HG03558 (cell line): ENCODE measurements around the gene PDE9A.
"Not testable (repeated sequence)": the region's sequence is repeated elsewhere in the genome, so short reads cannot be mapped to it uniquely, and the experiment has no call there.

Source experiments
- ATAC-seq: cut with Tn5 transposase; IDR thresholded peaks from one replicate; pipeline ENCODE4 v1.9.1; 2021; ENCODE audit warnings: moderate number of reproducible peaks; ENCODE audit not compliant: unreplicated experiment; ENCODE audit errors: extremely low read depth

The PDE9A gene

GRCh38 chr21:42623694-42624093 is 29.7 kb upstream of the PDE9A start:
- ATAC-seq: no peak

DNA sequence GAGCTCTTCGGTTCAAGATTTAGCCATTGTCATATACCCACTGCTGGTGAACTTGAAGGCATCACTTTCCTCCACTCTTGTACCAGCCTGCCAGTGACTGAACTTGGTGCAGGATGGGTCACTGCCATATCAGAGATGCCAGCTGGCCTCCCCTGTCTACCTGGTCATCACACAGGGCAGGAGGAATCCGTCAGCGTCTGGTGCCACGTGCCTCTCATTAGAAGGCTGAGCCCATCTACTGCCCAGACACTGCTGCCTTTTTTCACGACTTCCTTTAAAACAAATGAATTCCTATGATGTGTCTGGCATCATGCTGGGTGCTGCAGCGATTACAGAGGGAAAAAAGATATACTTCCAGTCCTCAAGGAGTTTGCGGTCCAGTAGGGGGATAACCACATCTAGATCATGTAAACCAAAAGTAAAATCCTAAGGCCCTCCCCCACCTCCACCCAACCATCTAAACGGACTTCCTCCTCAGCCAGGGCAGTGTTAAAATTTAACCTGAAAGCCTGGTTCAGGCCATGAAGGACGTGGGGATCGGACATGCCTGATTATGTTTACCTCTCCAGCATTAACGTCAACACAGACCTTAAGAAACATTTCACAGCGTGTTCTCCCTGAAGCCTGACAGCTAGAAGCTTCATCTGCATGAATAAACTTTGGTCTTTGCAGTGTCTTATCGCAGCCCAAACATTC is 29.2 kb upstream of the PDE9A start:
- ATAC-seq: no peak

GRCh38 chr21:42624936-42625335 is 28.5 kb upstream of the PDE9A start:
- no peak for ATAC-seq

GRCh38 chr21:42626171-42626570 is 27.2 kb upstream of the PDE9A start:
- ATAC-seq: no peak

DNA sequence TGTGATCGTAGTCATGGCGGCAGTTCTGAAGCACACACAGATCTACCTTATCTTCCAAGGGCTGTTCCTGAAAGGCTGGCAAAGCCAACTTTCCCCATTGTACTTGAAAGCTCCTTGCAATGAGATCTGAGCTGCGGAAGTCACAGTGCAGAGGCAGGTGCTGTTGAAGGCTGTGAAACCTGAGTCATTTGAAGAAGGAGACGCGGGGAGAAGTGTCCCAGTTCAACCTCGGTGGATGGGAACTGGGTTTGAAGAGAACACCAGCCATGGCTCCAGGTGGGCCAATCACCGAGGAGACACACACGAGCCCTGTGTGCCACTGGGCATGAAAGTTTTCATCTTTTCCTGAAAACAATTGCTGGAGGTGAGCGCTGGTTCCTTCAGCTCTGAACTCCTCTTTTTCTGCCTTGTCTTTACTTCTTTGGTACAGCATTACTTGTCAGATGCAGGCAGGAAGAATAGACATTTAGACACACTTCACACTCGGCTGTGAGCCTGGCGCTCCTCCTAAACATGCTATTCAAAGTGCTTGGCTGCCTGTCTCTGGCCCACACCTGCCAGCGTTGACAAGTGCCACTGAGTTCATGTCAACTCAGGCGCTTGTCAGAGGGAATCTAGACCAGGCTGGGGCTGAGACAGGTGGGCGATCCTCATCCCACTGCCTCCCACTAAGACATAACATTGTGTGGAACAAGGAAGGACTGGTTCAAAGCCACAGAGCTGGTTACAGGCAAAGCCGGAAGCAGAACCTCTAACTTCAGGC is 25.7 kb upstream of the PDE9A start:
- no peak for ATAC-seq

- ATAC-seq: not testable (repeated sequence)
These were observed 24.9 kb upstream of the PDE9A start for GRCh38 chr21:42628466-42629061.

DNA sequence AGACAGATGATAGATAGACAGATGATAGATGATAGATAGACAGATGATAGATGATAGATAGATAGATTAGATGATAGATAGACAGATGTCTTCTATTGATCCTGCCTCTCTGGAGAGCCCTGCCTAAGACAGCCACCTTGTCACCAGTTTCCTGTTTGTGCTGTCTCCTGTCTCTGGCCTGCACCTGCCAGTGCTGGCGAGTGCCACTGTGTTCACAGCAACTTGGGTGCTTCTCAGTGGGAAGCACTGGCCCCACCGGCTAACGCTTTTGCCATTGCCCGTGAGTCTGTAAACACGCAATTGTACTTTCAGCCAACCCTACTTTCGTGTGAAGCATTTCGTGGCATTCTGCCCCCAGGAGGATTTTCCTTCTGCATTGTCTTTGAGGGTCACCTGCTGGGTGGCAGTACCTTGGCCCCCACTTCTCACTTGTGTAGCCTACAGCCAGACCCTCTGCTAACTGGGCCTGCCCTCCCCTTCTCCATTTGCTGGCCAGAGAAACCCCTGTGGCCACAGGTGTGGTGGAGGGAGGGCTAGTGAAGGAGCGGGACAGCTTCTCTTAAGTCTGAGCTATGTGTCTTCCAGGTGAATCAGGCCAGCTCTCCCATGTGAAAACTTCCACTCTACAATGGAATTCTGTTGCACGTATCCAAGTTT is 23.4 kb upstream of the PDE9A start:
- ATAC-seq: no peak

DNA sequence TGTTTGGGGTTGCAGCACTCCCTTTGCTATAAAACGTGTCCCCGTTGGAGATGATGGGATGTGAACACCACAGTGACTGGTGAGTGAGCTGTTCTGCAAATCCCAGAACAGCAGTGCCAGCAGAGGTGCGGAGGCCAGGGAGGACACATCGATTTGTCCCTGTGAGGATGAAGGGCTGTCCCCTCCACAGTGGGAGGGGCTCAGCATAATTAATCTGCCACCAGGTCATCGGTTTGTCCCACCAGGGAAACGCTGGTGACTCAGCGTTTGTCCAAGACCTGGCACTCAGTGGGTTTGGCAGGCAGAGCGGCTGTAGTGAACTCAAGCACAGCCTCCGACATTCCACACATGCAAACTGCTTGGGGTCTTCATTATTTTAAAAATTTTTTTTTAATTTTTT is 22.8 kb upstream of the PDE9A start:
- ATAC-seq: no peak

DNA sequence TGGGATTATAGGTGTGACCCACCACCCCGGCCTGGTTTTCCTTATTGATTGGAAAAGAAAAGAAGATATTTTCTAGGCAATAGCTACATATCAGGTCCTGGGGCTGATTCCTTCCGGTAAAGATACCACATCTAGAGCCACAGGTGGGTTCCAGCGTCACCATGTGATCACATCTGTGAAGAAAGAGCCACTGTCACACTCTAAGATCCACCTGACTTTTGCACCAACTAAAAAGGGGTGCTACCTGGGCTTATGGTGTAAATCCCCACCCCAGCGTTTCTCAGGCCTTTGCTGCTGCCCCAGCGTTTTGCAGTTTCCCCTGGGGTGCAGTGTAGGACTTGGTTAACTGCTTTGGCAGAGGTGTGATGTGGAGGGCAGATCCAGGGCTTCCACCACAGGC is 22.3 kb upstream of the PDE9A start:
- no peak for ATAC-seq

DNA sequence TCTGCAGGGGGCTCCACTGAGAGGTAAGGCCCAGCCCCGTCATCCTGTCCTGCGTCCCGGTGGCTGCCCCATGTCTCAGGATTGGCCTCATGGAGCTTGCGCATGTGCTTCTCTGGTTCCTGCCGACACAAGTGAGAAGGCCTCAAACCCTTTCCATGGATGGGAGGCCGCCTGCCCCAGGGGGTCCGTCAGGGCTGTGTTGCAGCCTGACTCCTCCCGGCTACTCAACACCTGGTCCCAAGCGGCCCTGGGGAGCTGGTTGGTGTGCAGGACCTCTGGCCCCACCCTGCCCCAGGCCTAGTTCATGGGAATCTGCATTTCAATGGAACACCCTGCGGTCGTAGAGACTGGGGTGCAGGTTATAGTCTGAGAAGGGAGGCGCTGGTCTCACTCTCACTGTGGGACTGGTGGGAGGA is 21.1 kb upstream of the PDE9A start:
- no peak for ATAC-seq

DNA sequence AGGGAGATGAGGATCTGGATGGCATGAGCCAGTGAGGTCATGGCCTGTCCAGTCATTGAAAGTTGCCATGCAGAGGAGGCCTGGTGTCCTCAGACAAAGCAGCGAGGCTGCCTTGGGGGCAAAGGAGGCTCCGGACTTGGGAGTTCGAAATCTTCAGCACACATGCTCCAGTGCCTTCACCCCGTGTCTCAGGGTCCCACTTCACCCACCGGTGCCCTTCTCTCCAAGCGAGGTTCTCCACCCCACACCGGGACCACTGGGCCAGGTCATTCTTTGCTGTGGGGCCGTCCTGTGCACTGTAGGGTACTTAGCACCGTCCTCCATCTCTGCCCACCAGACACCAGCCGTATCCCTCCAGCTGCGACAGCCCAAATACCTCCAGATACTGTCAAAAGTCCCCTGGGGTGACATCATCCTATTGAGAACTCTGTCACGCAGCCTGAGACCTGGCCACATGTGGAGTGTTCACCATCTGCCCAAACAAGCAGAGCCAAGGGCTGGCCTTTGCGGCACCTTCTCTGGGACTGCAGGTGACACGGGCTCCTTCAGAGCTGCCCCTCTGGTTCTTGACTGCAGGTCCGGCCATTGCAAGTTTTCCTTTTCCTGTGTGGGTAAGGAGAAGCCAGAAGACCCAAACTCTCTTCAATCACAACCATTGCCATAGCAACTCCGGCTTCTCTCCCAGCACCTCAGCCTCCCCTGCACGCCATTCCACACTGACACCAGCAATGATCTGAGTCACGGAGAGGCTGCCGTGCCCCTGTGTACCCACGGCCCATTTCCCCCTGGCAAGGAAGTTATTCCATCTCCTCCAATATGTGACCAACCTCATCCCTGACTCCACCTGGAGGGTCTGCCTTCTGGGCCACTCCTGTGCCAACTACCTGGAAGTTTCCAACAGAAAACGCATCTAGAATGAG is 20.4 kb upstream of the PDE9A start:
- ATAC-seq: no peak

DNA sequence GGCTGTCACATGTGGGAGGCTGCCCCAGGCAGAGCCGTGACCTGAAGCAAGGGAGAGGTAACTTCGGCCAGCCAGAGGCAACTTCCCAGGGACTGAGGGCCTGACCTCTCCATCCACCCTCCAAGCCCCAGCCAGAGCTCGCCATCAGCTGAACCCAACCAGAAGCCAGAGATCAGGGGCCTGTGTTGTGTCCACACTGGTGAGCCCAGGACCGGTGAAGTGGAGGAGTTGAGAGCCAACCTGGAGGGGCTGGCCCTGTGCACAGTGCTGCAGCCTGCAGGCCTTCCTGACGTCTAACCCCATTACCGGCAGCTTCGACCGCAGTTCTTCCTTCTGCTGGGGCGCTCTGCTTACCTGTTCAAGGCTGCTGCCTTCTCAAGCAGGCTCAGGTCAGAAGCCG is 19.6 kb upstream of the PDE9A start:
- ATAC-seq: no peak

GRCh38 chr21:42635848-42636519 is 17.4 kb upstream of the PDE9A start:
- no peak for ATAC-seq

GRCh38 chr21:42636520-42637266 is 16.7 kb upstream of the PDE9A start:
- no peak for ATAC-seq

GRCh38 chr21:42637267-42638041 is 16.0 kb upstream of the PDE9A start:
- ATAC-seq: no peak

DNA sequence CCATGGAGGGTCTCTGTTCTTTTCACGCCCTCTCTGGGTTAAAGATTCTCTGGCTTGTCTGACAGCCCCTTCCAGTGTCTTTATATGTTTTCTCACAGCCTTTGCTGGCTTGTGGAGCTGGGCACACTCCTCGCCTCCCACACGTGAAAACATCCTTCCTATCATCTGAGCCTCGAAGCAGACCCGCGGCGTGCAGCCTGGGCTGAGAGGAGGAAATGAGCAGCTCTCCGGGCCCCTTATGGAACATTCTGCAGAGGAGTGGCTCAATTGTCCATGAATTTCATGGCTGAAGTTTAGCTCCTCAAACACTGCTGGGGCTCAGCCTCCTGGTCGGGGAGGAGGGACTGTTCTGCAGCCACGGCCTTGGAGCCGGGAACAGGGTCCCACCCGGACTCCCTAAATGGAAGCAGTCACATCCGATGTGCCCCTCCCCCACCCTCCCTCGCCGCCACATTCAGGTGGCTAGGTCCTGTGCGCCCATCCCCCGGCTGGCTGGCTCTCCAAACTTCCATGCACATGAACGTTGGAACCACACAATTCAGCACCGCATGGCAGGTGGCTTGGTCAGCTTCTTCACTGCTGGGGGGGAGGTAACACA is 15.1 kb upstream of the PDE9A start:
- no peak for ATAC-seq

DNA sequence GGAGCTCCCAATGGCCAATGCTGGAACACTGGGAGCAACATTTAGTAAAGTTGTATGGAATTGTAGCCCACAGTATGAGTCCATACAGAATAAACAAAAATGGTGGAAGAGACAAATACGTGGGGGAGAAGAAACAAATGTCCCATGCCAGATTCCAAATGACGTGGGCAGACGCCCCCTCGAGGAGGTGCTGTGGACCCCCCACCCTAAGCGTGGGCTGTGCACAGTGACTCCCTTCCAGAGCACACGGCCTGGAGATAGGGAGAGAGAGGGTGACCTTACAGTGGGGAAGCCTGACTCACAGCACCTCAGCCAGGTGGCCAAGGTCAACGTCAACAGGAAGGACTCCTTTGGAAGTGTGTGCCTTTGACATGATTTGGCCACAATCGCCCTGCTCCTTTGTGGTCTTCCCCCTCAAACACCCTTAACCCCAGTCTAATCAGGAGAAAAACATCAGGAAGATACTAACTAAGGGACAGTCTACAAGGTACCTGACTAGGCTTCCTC is 13.7 kb upstream of the PDE9A start:
- ATAC-seq: no peak
